ENCODE results near the gene AMIGO3.

The AMIGO3 gene

GRCh38 chr3:49706456-49707112 is 12.9 kb downstream of the AMIGO3 start:
- H3K9me3 ChIP-seq (ENCODE audit: control insufficient read depth in 1 of 2, low read length in 2 of 2) = no peaks in the 10 kb centered on the region
- no peaks in the 10 kb centered on the region for H3K4me1 ChIP-seq (ENCODE audit: control insufficient read depth in 1 of 2, insufficient read depth in 2 of 2, low read length in 2 of 2)
- H3K36me3 ChIP-seq (ENCODE audit: control insufficient read depth in 1 of 2, insufficient read depth in 2 of 2, low read length in 2 of 2) = peaks cover 13 to 56% of the 10 kb centered on the region in 2 donors
- H3K27me3 ChIP-seq (ENCODE audit: low read depth, low read length) = no peaks in the 10 kb centered on the region
- no peak overlapping the region for H3K27ac ChIP-seq (ENCODE audit: low read length)
- no peak overlapping the region for H3K4me3 ChIP-seq (ENCODE audit: low read depth in 1 of 2, low read length in 2 of 2)

GRCh38 chr3:49705390-49705960 is 14.0 kb downstream of the AMIGO3 start:
- no peaks in the 10 kb centered on the region for H3K27me3 ChIP-seq (ENCODE audit: low read depth, low read length)
- H3K4me1 ChIP-seq (ENCODE audit: control insufficient read depth in 1 of 2, insufficient read depth in 2 of 2, low read length in 2 of 2) = no peaks in the 10 kb centered on the region
- no peaks in the 10 kb centered on the region for H3K9me3 ChIP-seq (ENCODE audit: control insufficient read depth in 1 of 2, low read length in 2 of 2)
- H3K27ac ChIP-seq (ENCODE audit: low read length) = no peak overlapping the region
- no peak overlapping the region for H3K4me3 ChIP-seq (ENCODE audit: low read depth in 1 of 2, low read length in 2 of 2)
- peaks cover 22 to 52% of the 10 kb centered on the region in 2 donors for H3K36me3 ChIP-seq (ENCODE audit: control insufficient read depth in 1 of 2, insufficient read depth in 2 of 2, low read length in 2 of 2)

- H3K27me3 ChIP-seq (ENCODE audit: low read depth, low read length) = no peaks in the 10 kb centered on the region
- H3K9me3 ChIP-seq (ENCODE audit: control insufficient read depth in 1 of 2, low read length in 2 of 2) = no peaks in the 10 kb centered on the region
- no peak overlapping the region for H3K4me3 ChIP-seq (ENCODE audit: low read depth in 1 of 2, low read length in 2 of 2)
- peaks cover 29 to 59% of the 10 kb centered on the region in 2 donors for H3K36me3 ChIP-seq (ENCODE audit: control insufficient read depth in 1 of 2, insufficient read depth in 2 of 2, low read length in 2 of 2)
- no peak overlapping the region for H3K27ac ChIP-seq (ENCODE audit: low read length)
- H3K4me1 ChIP-seq (ENCODE audit: control insufficient read depth in 1 of 2, insufficient read depth in 2 of 2, low read length in 2 of 2) = no peaks in the 10 kb centered on the region
Measured at GRCh38 chr3:49704629-49705028, 14.9 kb downstream of the AMIGO3 start.

- Histone ChIP-seq H3K9me3 (ENCODE audit: control insufficient read depth in 1 of 2, low read length in 2 of 2) (no peaks in the 10 kb centered on the region), H3K4me3 (ENCODE audit: low read depth in 1 of 2, low read length in 2 of 2) (no peak overlapping the region), H3K4me1 (ENCODE audit: control insufficient read depth in 1 of 2, insufficient read depth in 2 of 2, low read length in 2 of 2) (no peaks in the 10 kb centered on the region), H3K27ac (ENCODE audit: low read length) (no peak overlapping the region), H3K27me3 (ENCODE audit: low read depth, low read length) (no peaks in the 10 kb centered on the region), H3K36me3 (ENCODE audit: control insufficient read depth in 1 of 2, insufficient read depth in 2 of 2, low read length in 2 of 2) (peaks cover 29 to 65% of the 10 kb centered on the region in 2 donors)
Measured at GRCh38 chr3:49703956-49704355, 15.5 kb downstream of the AMIGO3 start.

GRCh38 chr3:49703443-49703927 is 16.0 kb downstream of the AMIGO3 start:
- no peak overlapping the region for H3K4me3 ChIP-seq (ENCODE audit: low read depth in 1 of 2, low read length in 2 of 2)
- no peaks in the 10 kb centered on the region for H3K9me3 ChIP-seq (ENCODE audit: control insufficient read depth in 1 of 2, low read length in 2 of 2)
- no peak overlapping the region for H3K27ac ChIP-seq (ENCODE audit: low read length)
- no peaks in the 10 kb centered on the region for H3K27me3 ChIP-seq (ENCODE audit: low read depth, low read length)
- peaks cover 29 to 70% of the 10 kb centered on the region in 2 donors for H3K36me3 ChIP-seq (ENCODE audit: control insufficient read depth in 1 of 2, insufficient read depth in 2 of 2, low read length in 2 of 2)
- H3K4me1 ChIP-seq (ENCODE audit: control insufficient read depth in 1 of 2, insufficient read depth in 2 of 2, low read length in 2 of 2) = no peaks in the 10 kb centered on the region

- no peak overlapping the region for H3K4me3 ChIP-seq (ENCODE audit: low read depth in 1 of 2, low read length in 2 of 2)
- H3K27me3 ChIP-seq (ENCODE audit: low read depth, low read length) = no peaks in the 10 kb centered on the region
- H3K27ac ChIP-seq (ENCODE audit: low read length) = no peak overlapping the region
- peaks cover 37 to 78% of the 10 kb centered on the region in 2 donors for H3K36me3 ChIP-seq (ENCODE audit: control insufficient read depth in 1 of 2, insufficient read depth in 2 of 2, low read length in 2 of 2)
- H3K9me3 ChIP-seq (ENCODE audit: control insufficient read depth in 1 of 2, low read length in 2 of 2) = no peaks in the 10 kb centered on the region
- H3K4me1 ChIP-seq (ENCODE audit: control insufficient read depth in 1 of 2, insufficient read depth in 2 of 2, low read length in 2 of 2) = no peaks in the 10 kb centered on the region
Measured at GRCh38 chr3:49702672-49703071, 16.8 kb downstream of the AMIGO3 start.

GRCh38 chr3:49701388-49702077 is 18.0 kb downstream of the AMIGO3 start:
- no peak overlapping the region for H3K27ac ChIP-seq (ENCODE audit: low read length)
- H3K27me3 ChIP-seq (ENCODE audit: low read depth, low read length) = no peaks in the 10 kb centered on the region
- peaks cover 40 to 83% of the 10 kb centered on the region in 2 donors for H3K36me3 ChIP-seq (ENCODE audit: control insufficient read depth in 1 of 2, insufficient read depth in 2 of 2, low read length in 2 of 2)

GRCh38 chr3:49700453-49701128 is 18.9 kb downstream of the AMIGO3 start:
- Histone ChIP-seq H3K4me3 (ENCODE audit: low read depth in 1 of 2, low read length in 2 of 2) (no peak overlapping the region), H3K9me3 (ENCODE audit: control insufficient read depth in 1 of 2, low read length in 2 of 2) (no peaks in the 10 kb centered on the region), H3K36me3 (ENCODE audit: control insufficient read depth in 1 of 2, insufficient read depth in 2 of 2, low read length in 2 of 2) (peaks cover 35 to 73% of the 10 kb centered on the region in 2 donors), H3K4me1 (ENCODE audit: control insufficient read depth in 1 of 2, insufficient read depth in 2 of 2, low read length in 2 of 2) (no peaks in the 10 kb centered on the region), H3K27me3 (ENCODE audit: low read depth, low read length) (no peaks in the 10 kb centered on the region), H3K27ac (ENCODE audit: low read length) (no peak overlapping the region)

More at GRCh38 chr3:49701388-49702077, 18.0 kb downstream of the AMIGO3 start:
- H3K4me1 ChIP-seq (ENCODE audit: control insufficient read depth in 1 of 2, insufficient read depth in 2 of 2, low read length in 2 of 2) = no peaks in the 10 kb centered on the region
- no peak overlapping the region for H3K4me3 ChIP-seq (ENCODE audit: low read depth in 1 of 2, low read length in 2 of 2)
- H3K9me3 ChIP-seq (ENCODE audit: control insufficient read depth in 1 of 2, low read length in 2 of 2) = no peaks in the 10 kb centered on the region

GRCh38 chr3:49700014-49700413 is 19.5 kb downstream of the AMIGO3 start:
- Histone ChIP-seq H3K9me3 (ENCODE audit: control insufficient read depth in 1 of 2, low read length in 2 of 2) (no peaks in the 10 kb centered on the region), H3K36me3 (ENCODE audit: control insufficient read depth in 1 of 2, insufficient read depth in 2 of 2, low read length in 2 of 2) (peaks cover 35 to 67% of the 10 kb centered on the region in 2 donors), H3K4me1 (ENCODE audit: control insufficient read depth in 1 of 2, insufficient read depth in 2 of 2, low read length in 2 of 2) (no peaks in the 10 kb centered on the region), H3K27ac (ENCODE audit: low read length) (no peak overlapping the region), H3K27me3 (ENCODE audit: low read depth, low read length) (no peaks in the 10 kb centered on the region), H3K4me3 (ENCODE audit: low read depth in 1 of 2, low read length in 2 of 2) (no peak overlapping the region)

GRCh38 chr3:49699281-49699979 is 20.1 kb downstream of the AMIGO3 start:
- Histone ChIP-seq H3K9me3 (ENCODE audit: control insufficient read depth in 1 of 2, low read length in 2 of 2) (no peaks in the 10 kb centered on the region), H3K4me3 (ENCODE audit: low read depth in 1 of 2, low read length in 2 of 2) (no peak overlapping the region), H3K36me3 (ENCODE audit: control insufficient read depth in 1 of 2, insufficient read depth in 2 of 2, low read length in 2 of 2) (peaks cover 35 to 62% of the 10 kb centered on the region in 2 donors), H3K4me1 (ENCODE audit: control insufficient read depth in 1 of 2, insufficient read depth in 2 of 2, low read length in 2 of 2) (no peaks in the 10 kb centered on the region), H3K27ac (ENCODE audit: low read length) (no peak overlapping the region), H3K27me3 (ENCODE audit: low read depth, low read length) (no peaks in the 10 kb centered on the region)

Measured in muscle layer of duodenum (tissue), 2 donors.